ENCODE data around the gene EXD1.
"Not testable (repeated sequence)": the region's sequence is repeated elsewhere in the genome, so short reads cannot be mapped to it uniquely, and the experiment has no call there.

EXD1 gene

GRCh38 chr15:41230345-41230649 is 260 bp downstream of the EXD1 start:
- DNase-seq = no peak

GRCh38 chr15:41219381-41219780 is 11.2 kb downstream of the EXD1 start:
- DNase-seq = no peak

GRCh38 chr15:41218851-41219250 is 11.7 kb downstream of the EXD1 start:
- DNase-seq = no peak

- DNase-seq = no peak
Observed at GRCh38 chr15:41215708-41216107, 14.8 kb downstream of the EXD1 start.

GRCh38 chr15:41207687-41208448 is 22.7 kb downstream of the EXD1 start:
- DNase-seq = no peak

- no peak for DNase-seq
Observed at GRCh38 chr15:41205315-41205714, 25.2 kb downstream of the EXD1 start.

GRCh38 chr15:41203395-41203794 is 27.2 kb downstream of the EXD1 start:
- no peak for DNase-seq

GRCh38 chr15:41199470-41199869 is 31.1 kb downstream of the EXD1 start:
- no peak for DNase-seq

- DNase-seq = no peak
Observed at GRCh38 chr15:41194444-41194843, 36.1 kb downstream of the EXD1 start.

GRCh38 chr15:41183581-41183980 is 47.0 kb downstream of the EXD1 start:
- DNase-seq = no peak

GRCh38 chr15:41182266-41182665 is 48.3 kb downstream of the EXD1 start:
- no peak for DNase-seq

- DNase-seq = no peak
Observed at GRCh38 chr15:41180206-41180789, 50.3 kb downstream of the EXD1 start.

- no peak for DNase-seq
Observed at GRCh38 chr15:41169781-41170180, 60.8 kb downstream of the EXD1 start.

GRCh38 chr15:41169086-41169485 is 61.5 kb downstream of the EXD1 start:
- no peak for DNase-seq

- no peak for DNase-seq
Observed at GRCh38 chr15:41161736-41162135, 68.8 kb downstream of the EXD1 start.

- no peak for DNase-seq
Observed at GRCh38 chr15:41161336-41161735, 69.2 kb downstream of the EXD1 start.

- DNase-seq = no peak
Observed at GRCh38 chr15:41160639-41161315, 69.8 kb downstream of the EXD1 start.

GRCh38 chr15:41154412-41154811 is 76.1 kb downstream of the EXD1 start:
- DNase-seq = no peak

- no peak for DNase-seq
Observed at GRCh38 chr15:41153733-41154132, 76.8 kb downstream of the EXD1 start.

GRCh38 chr15:41151451-41152005 is 79.0 kb downstream of the EXD1 start:
- no peak for DNase-seq

- no peak for DNase-seq
Observed at GRCh38 chr15:41150279-41150678, 80.3 kb downstream of the EXD1 start.

GRCh38 chr15:41148065-41148464 is 82.5 kb downstream of the EXD1 start:
- no peak for DNase-seq

- no peak for DNase-seq
Observed at GRCh38 chr15:41139619-41140018, 90.9 kb downstream of the EXD1 start.

- not testable (repeated sequence) for DNase-seq
Observed at GRCh38 chr15:41139112-41139511, 91.4 kb downstream of the EXD1 start.
